ENCODE results near the gene PAPOLG. TPM values are rescaled to one million over a fixed set of nuclear protein-coding genes. Genes with fewer than 3 reads are reported as not detected.

The PAPOLG gene
- total RNA-seq (2022; extraction: Qiagen RNA extraction) = 8.3 to 11.7 TPM (median 10.0 TPM) in 5 replicates

DNA sequence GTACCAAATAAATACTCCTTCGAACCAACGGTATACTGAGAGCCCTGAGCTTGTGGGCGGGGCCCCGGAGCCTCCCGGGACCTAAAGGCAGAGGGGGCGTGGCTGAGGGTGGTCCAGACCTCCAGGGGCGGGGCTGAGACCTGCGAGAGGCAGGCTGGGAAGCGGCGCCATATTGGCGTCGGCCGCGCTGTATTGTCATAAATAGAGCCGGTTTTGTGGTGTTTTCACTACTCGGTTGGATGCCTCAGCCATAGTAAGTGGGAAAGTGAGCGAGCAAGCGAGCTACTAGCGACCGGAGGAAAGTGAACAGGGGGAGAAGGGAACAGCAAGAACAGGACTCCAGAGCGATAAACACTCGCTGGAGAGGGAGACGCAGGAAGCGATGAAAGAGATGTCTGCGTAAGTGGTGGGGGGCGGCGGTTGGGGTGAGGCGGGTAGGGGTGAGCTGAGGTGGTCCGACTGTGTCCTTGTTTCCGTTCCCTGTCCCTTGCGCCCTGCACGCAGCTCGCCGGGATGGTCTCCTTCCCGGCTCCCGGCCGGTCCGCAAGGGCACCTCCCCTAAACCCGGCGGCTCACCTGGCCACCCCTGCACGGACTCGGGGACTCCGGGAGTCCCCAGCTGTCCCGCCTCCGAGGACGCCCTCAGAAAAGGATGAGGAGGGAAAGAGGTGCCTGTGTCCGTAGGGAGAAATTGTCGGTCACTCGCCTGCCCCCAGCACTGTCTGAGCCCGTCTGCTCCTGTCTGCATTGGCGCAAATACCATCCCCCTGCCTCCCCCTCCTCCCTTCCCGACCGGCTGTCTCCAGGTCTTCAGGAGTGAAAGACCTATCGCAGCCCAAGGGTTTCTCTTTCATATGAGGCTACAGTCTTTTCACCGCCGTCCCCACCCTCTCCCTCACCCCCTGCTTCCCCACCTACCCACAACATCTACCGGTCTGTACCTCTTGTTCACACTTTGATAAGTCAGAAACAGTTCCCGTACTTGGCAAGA is at the start of gene PAPOLG:
Gene PAPOLG, plus strand, starts transcription at position 172 of the 991 bp plus-strand sequence. Its CDS starts 211 bp downstream, at position 383.

Other genes starting within 250 kb of the PAPOLG start
- 0.01 to 0.14 TPM (median 0.09 TPM) in 5 replicates for gene BCL11A, start 202.6 kb upstream of the PAPOLG start, total RNA-seq (2022; extraction: Qiagen RNA extraction)
- 1.5 to 3.8 TPM (median 2.9 TPM) in 5 replicates for gene REL, start 125.3 kb downstream of the PAPOLG start, total RNA-seq (2022; extraction: Qiagen RNA extraction)